GM13976 (cell line): ENCODE data around the gene ULBP3.
"Not testable (repeated sequence)": the region's sequence is repeated elsewhere in the genome, so short reads cannot be mapped to it uniquely, and the experiment has no call there.

Experiments used
- DNase-seq: peaks from one replicate; pipeline ENCODE4 v3.0.0; 2012; ENCODE audit warnings: low spot score
- in situ Hi-C: fragments of 300-500 bp; cut with MboI; formaldehyde crosslinking; loops from one replicate; pipeline ENCODE4 v1.12.0; 2022; ENCODE audit warnings: low sequenced_read_pairs, mixed read lengths, inconsistent platforms; ENCODE audit not compliant: unreplicated experiment
- TF ChIP-seq, protein P1 (sequence below): IDR thresholded peaks from 2 replicates; pipeline ENCODE4 v1.5.1; 2012; ENCODE audit warnings: borderline replicate concordance, mild to moderate bottlenecking; ENCODE audit not compliant: insufficient read depth; ENCODE audit errors: extremely low read depth, missing control alignments, control extremely low read depth

ULBP3 gene

DNA sequence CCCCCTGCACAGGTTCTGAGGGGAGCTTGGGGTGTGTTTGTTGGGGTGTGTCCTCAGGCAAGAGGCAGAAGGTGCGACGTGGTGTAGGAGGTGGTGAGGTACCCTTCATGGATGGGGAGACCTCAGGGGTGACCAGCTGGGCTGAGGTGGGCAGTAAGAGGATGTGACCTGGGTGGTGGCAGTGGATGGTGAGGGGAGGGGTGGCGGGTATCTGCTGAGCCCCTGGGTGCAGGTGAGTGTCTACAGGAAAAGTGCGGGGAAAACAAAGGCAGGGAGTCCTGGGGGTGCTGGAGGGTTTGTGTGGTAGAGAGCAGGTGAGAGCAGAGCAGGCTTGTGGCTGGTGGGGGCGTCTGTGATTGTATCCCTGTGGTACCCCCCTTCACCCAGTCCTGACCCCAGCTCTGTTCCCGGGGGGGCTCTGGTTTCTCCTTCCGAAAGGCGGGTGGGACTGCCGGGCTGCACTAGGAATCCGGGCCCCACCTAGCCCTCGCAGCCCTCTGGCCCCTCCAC lies 44.2 kb downstream of the ULBP3 start:
- TF ChIP-seq, protein P1, sequence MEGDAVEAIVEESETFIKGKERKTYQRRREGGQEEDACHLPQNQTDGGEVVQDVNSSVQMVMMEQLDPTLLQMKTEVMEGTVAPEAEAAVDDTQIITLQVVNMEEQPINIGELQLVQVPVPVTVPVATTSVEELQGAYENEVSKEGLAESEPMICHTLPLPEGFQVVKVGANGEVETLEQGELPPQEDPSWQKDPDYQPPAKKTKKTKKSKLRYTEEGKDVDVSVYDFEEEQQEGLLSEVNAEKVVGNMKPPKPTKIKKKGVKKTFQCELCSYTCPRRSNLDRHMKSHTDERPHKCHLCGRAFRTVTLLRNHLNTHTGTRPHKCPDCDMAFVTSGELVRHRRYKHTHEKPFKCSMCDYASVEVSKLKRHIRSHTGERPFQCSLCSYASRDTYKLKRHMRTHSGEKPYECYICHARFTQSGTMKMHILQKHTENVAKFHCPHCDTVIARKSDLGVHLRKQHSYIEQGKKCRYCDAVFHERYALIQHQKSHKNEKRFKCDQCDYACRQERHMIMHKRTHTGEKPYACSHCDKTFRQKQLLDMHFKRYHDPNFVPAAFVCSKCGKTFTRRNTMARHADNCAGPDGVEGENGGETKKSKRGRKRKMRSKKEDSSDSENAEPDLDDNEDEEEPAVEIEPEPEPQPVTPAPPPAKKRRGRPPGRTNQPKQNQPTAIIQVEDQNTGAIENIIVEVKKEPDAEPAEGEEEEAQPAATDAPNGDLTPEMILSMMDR: no peak
- DNase-seq: no peak
- in situ Hi-C loops: no loop called here

DNA sequence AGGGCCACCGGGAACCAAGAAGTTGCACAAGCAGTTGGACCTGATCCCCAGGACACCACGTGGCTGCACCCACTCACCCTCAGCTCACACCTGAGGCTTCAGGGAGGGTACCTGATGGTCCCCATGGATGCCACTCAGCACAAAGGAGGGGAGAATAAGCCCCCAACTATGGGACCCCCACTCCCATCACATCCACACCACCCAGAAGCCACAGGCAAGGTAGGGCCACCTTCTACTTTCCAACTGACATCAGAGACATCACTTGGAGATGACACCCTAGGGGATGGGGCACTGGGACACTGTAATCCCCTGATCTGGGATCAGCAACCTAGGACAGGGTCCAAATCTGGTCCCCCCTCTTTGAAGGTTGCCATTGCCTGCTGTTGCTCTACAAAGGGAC lies 44.9 kb downstream of the ULBP3 start:
- DNase-seq, in situ Hi-C loops: not testable (repeated sequence)

DNA sequence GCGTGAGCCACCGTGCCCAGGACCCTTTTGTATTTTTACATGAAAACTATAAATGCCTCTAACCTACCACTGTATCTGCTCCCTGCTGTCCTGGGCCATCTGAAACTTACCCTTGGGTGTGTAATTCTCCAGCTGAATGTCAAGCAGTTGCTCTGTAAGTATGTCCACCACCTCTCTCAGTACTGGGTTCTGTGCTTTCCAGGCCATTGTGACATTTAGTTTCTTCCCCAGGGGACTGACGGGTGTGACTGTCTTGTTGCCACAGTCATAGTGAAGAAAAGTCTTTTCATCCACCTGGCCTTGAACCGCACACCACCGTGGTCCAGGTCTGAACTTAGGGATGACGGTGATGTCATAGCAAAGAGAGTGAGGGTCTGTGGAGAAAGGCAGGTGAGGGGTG lies 47.1 kb downstream of the ULBP3 start:
- in situ Hi-C loops, DNase-seq: not testable (repeated sequence)

DNA sequence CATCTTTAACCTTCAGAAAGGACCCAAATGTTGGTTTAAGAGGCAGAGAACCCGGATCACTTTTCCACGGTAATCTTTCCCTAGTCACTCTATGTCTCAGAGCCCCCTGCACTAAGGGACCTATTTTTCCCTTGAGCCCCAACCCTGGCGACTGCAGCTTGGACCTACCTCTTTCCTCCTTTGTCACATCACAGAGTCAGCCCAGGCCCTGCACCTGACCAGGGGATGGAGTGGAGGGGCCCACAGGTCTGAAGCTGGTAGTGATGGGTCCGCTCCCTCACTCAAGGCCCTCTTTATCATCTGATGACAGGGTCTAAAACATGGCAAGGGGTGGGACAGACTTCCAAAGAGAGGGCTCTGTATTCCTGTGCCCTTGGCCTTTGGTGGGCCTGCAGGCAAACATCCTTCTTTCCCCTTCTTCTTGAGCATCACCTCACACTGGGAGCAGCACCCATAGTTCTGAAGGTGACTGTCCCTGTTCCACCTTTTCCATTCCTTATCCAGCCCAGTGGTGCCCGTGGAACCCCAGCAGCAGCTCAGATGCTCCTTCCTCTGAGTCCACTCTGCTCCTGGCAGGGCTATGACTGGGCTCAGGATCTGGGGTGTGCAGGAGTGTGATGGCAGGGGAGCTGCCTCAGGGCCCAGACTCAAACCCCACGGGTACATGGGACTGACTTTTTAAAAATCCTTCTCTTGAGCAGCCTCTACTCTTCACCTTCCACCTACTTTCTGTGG lies 49.9 kb downstream of the ULBP3 start:
- TF ChIP-seq, protein P1: no peak
- no peak for DNase-seq
- in situ Hi-C loops: no loop called here

DNA sequence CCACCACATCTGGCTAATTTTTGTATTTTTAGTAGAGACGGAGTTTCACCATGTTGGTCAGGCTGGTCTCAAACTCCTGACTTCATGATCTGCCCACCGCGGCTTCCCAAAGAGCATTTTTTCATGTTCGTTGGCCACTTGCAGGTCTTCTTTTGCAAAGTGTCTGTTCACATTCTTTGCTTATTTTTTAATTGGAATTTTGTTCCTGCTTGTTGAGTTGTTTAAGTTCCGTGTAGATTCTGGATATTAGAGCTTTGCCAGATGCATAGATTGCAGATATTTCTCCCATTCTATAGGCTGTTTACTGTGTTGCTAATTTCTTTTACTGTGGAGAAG lies 51.8 kb downstream of the ULBP3 start:
- DNase-seq, in situ Hi-C loops: not testable (repeated sequence)

DNA sequence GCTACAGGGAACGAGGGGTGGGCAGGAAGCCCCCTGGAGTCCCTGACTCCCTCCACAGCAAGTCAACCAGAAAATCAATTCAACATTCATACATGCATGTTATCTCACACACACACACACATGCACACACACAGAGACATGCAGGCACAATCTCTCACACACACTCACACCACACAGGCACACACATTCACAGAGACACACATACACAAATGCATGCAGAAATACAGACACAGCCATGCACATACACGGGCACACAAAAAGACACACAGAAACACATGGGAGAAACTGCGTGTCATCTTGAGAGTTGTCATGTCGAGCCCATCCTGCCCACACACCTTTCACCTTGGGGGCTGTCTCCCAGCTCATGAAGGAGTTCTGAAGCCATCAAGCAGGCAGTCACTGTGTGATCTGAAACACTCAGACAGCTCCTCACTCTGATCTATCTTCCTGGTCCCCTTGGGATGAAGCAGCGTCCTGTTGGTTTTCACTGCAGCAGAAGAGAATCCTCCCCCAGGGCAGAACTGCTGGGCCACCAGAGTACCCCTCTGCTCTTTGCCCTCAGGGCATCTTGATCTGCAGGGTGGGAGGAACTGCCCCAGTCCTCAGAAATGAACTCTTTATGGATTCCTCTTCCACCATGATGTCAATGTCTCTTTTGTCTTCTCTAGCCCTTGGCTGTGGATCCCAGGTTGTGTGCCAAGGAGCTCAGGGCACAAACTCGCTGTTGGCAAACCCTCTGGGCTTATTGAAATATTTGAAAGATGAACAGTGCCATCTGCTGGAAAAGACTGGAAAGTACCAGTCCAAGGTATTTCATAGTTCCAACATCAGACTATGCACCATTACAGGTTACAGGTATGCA lies 52.4 kb downstream of the ULBP3 start:
- TF ChIP-seq, protein P1: peak; percentile 35
- peak; percentile 64 for DNase-seq
- in situ Hi-C loops: no loop called here

DNA sequence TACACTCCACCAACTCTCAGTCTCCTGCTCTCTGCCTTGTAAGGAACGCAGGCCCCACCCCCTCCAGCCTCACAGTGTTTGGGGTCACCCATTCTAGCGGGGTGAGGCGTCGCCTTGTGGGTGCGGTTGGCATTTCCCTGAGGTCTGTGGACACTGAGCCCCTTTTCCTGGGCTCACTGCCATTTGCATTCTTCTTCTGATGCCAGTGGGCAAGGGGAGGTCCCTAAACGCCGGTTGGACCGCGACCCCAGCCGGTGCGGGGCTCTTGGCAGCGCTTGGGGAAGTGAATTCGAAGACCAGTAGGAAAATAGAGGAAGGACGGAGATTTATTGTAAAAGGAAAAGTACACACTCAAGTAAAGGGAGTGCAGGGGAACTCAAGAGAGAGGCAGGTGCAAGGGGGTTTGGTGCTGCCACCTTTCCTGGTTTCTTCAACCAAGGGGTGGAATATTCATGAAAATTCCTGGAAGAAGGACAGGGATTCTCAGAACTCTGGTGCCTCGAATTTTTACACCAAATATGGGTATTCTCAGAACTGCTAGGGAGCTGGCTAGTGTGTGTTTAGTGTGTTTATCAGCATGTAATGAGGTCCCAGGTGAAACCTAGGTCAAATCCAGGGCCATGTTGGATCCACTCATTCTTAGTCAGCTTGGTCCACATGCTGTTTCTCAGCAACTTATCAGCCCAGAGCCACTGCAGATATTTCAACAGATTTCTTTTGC lies 53.5 kb downstream of the ULBP3 start:
- DNase-seq, in situ Hi-C loops: not testable (repeated sequence)

DNA sequence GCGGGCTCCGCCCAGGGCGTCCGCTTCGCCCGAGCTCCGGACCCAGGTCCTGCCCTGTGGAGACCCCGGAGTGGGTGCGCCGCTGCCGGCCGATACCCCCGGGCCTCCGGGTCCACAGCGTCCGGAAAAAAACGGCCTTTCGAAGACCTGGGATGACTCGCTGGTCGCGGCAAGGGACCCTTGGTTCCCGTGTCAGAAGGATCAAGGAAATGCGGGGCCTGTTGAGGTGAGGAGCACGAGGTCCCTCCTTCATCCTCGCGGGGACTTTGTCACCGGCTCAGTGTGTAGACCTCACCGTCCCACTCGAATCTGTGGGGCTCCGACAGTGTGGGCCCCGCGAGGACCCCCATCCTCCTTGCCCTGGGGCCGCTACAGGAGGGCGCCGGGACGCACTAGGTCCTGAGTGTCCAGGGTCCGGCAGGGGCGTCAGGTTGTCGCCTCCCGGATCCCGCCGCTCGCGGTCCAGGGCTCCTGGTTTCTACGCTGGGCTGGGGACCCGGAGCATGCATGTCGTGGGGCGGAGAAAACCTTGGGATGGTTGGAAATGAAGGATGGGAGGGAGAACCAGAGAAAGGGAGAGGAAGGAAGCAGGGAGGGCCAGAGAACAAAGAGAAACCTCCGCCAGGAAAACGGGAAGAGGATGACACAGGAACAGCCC lies 54.2 kb downstream of the ULBP3 start:
- DNase-seq, in situ Hi-C loops: not testable (repeated sequence)

DNA sequence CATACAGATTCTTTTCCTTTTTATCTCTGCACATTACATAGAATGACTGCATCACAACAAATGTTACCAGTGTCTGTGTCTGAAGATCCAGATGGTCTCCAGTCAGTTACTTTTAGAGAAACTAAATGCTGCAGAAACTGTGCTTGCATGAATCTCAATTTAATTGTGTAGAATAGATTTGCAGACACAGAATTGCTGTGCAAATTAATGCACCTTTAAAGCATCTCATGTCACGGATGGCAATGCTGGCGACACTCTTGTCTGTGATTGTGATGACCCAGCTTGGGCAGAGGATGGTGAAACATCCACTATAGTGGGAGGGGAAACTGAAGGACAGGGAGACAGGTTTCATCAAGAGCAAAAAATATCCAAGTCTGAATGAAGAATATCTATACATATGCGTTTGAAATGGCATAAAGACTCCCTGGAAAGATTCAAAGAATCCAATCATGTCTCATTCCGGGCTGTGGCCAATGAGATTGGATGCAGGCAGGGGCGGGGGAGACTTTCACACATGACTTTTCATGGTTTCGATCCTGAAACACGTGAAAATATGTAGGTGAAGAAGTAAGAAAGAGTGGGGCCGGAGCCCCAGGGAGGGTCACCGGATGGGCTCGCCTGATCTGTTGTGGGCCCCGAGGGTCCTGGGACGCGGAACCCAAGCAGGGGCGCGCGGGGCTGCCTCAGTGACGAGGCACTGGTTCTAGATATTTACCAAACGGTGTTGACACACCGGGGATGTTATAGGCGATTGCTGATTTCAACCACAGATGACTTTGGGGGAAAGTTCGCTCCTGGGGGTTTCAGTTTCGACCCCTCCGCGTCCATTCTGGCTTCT lies 54.9 kb downstream of the ULBP3 start:
- in situ Hi-C loops: not testable (repeated sequence)

DNA sequence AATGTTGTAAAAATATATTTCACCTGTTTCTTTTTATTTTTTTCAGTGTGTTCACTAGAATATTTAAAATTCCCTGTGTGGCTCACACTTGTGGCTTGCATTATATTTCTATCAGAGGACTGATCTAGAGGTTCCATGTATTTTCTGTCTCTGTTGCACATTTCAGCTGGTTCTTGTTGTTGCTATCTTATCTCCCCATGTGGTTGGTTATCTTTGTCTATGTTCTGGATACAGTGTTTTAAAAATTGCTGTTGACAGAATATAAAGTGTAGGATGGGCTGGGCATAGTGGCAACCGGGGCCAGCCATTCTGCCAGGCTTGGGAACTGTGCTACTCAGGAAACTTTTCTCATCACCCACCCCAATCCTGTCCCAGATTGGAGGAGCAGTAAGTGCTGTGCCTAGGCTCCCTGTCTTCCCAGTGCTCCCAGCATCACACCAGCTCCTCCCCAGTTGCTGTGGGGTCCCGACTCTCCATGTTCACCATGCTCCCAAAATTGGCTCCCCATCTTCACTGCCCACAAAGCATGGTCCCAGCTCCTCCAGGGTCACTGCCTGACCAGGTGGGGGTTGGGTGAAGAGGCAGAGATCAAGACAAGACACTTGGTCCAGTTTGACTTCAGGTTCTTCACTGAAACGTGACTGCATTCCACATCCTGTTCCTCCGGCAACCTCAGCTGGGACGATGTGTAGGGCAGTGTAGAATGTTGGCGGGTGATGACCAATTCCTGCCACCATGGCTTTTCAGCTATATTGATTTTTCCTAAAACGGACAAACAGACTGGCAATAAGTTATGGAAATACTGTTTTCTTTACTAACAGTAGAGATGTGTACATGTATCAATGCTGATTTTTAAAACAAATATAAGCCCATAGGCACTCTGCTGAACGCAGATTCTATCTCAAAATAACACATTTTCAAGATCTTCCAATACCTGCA lies 55.8 kb downstream of the ULBP3 start:
- in situ Hi-C loops, DNase-seq: not testable (repeated sequence)

More for the DNA sequence above, 54.9 kb downstream of the ULBP3 start:
- not testable (repeated sequence) for DNase-seq
